Endodermal cell (in vitro differentiated cells): Measurements from ENCODE around the gene HAGH. TPM values are rescaled to one million over a fixed set of nuclear protein-coding genes. Genes with fewer than 3 reads are reported as not detected.

ENCODE experiments used
- DNase-seq: peaks from one replicate; pipeline ENCODE4 v3.0.0-alpha.2; 2017
- H3K27ac ChIP-seq: 2 replicates; pipeline ENCODE4 v1.5.1; 2013; ENCODE audit warnings: mild to moderate bottlenecking, low read depth, low read length, moderate library complexity
- H3K27me3 ChIP-seq: 2 replicates; pipeline ENCODE4 v1.6.1; 2013; ENCODE audit warnings: mild to moderate bottlenecking, low read length, moderate library complexity; ENCODE audit not compliant: insufficient read depth, control insufficient read depth, poor library complexity, severe bottlenecking
- H3K36me3 ChIP-seq: 2 replicates; pipeline ENCODE4 v1.7.0; 2013; ENCODE audit warnings: mild to moderate bottlenecking, low read length, moderate library complexity; ENCODE audit not compliant: control insufficient read depth, insufficient read depth
- H3K4me1 ChIP-seq: one replicate; pipeline ENCODE4 v1.7.0; 2013; ENCODE audit warnings: low read length; ENCODE audit not compliant: control insufficient read depth, insufficient read depth
- H3K4me3 ChIP-seq: 2 replicates; pipeline ENCODE4 v1.5.1; 2013; ENCODE audit warnings: mild to moderate bottlenecking, low read length, moderate library complexity
- H3K9ac ChIP-seq: 2 replicates; pipeline ENCODE4 v1.6.1; 2013; ENCODE audit warnings: mild to moderate bottlenecking, low read length, moderate library complexity; ENCODE audit not compliant: poor library complexity, severe bottlenecking; ENCODE audit errors: extremely low read depth
- H3K9me3 ChIP-seq: 2 replicates; pipeline ENCODE4 v1.6.1; 2013; ENCODE audit warnings: mild to moderate bottlenecking, low read length, moderate library complexity; ENCODE audit not compliant: control insufficient read depth
- H3K27ac Mint-ChIP-seq: 2 replicates; pipeline ENCODE4 v1.8.0; 2020; ENCODE audit warnings: mixed read lengths
- H3K27me3 Mint-ChIP-seq: 2 replicates; pipeline ENCODE4 v1.8.0; 2021; ENCODE audit warnings: mild to moderate bottlenecking, mixed read lengths; ENCODE audit not compliant: insufficient read depth
- H3K36me3 Mint-ChIP-seq: 2 replicates; pipeline ENCODE4 v1.8.0; 2020; ENCODE audit warnings: low read depth, mixed read lengths
- H3K4me1 Mint-ChIP-seq: 2 replicates; pipeline ENCODE4 v1.8.0; 2020; ENCODE audit warnings: mixed read lengths
- H3K4me3 Mint-ChIP-seq: 2 replicates; pipeline ENCODE4 v1.8.0; 2020; ENCODE audit warnings: mild to moderate bottlenecking, moderate library complexity, mixed read lengths
- H3K9me3 Mint-ChIP-seq: 2 replicates; pipeline ENCODE4 v1.8.0; 2020; ENCODE audit warnings: mild to moderate bottlenecking, mixed read lengths
- WGBS, 2 experiments: methylation state at CpG; one replicate each; pipeline versions ENCODE4 v1.1.5 to v1.1.7; 2013; ENCODE audit warnings: missing lambda C conversion rate in 2 of 2, mixed read lengths in 1 of 2; ENCODE audit not compliant: insufficient coverage in 1 of 2, insufficient read length in 1 of 2; 5-methylcytosine and 5-hydroxymethylcytosine counted together
- total RNA-seq, 2 donors: library from RNA; stranded (reverse); fragmentation: NEBNext Ultra II Directional in 1 of 2; extraction: Animal tissue kit (Norgen Biotek cat#: 25700) in 1 of 2; gene quantifications; 2 replicates in 1 of 2; 3 replicates in 1 of 2; pipeline ENCODE4 v1.2.1, GENCODE V29; 2021
- TF ChIP-seq, protein P1 (sequence below): fragments of 200-600 bp; sonication (generic); conservative IDR thresholded peaks from 2 replicates; pipeline ENCODE4 v1.5.0; 2021; ENCODE audit warnings: antibody characterized with exemption, mild to moderate bottlenecking

Gene HAGH
- total RNA-seq, 2 donors from 2014 or later, result 47.8 to 52.9 TPM

GRCh38 chr16:1823821-1824220 lies 2.8 kb downstream of the HAGH start:
- Mint-ChIP-seq H3K27ac (no peak overlapping the region), H3K4me3 (no peak overlapping the region), H3K36me3 (peaks cover 6% of the 10 kb centered on the region), H3K9me3 (no peaks in the 10 kb centered on the region), H3K27me3 (no peaks in the 10 kb centered on the region), H3K4me1 (peaks cover 13% of the 10 kb centered on the region)
- Histone ChIP-seq H3K36me3 (peaks cover 14% of the 10 kb centered on the region), H3K4me1 (no peaks in the 10 kb centered on the region), H3K27me3 (no peaks in the 10 kb centered on the region), H3K9me3 (no peaks in the 10 kb centered on the region), H3K9ac (no peak overlapping the region), H3K4me3 (no peak overlapping the region), H3K27ac (no peak overlapping the region)
- 56 to 71% methylated on average over 6 to 9 of the region's 9 CpGs for WGBS, 2 experiments
- TF ChIP-seq, protein P1, sequence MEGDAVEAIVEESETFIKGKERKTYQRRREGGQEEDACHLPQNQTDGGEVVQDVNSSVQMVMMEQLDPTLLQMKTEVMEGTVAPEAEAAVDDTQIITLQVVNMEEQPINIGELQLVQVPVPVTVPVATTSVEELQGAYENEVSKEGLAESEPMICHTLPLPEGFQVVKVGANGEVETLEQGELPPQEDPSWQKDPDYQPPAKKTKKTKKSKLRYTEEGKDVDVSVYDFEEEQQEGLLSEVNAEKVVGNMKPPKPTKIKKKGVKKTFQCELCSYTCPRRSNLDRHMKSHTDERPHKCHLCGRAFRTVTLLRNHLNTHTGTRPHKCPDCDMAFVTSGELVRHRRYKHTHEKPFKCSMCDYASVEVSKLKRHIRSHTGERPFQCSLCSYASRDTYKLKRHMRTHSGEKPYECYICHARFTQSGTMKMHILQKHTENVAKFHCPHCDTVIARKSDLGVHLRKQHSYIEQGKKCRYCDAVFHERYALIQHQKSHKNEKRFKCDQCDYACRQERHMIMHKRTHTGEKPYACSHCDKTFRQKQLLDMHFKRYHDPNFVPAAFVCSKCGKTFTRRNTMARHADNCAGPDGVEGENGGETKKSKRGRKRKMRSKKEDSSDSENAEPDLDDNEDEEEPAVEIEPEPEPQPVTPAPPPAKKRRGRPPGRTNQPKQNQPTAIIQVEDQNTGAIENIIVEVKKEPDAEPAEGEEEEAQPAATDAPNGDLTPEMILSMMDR, result peak; percentile 68
- DNase-seq, result peak; percentile 84

DNA sequence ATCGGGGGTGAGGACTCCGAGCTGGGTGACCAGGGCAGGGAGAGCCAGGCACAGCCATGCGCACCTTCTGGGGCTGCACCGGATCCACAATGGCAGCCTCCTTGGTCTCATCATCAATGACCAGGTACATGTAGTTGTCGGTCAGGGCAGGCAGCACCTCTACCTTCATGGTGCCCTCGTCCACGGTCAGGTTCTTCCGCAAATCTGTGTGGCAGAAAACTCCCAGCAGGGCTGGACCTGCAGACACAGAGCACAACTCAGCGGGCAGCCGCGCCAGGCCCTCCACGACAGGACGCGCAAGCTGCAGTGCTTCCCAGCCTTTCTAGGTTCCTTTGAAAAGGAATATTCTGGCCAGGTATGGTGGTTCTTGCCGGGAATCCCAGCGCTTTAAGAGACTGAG lies 3.8 kb downstream of the HAGH start:
- no peak for DNase-seq
- H3K27ac Mint-ChIP-seq, result no peak overlapping the region
- peaks cover 14% of the 10 kb centered on the region for H3K36me3 ChIP-seq

DNA sequence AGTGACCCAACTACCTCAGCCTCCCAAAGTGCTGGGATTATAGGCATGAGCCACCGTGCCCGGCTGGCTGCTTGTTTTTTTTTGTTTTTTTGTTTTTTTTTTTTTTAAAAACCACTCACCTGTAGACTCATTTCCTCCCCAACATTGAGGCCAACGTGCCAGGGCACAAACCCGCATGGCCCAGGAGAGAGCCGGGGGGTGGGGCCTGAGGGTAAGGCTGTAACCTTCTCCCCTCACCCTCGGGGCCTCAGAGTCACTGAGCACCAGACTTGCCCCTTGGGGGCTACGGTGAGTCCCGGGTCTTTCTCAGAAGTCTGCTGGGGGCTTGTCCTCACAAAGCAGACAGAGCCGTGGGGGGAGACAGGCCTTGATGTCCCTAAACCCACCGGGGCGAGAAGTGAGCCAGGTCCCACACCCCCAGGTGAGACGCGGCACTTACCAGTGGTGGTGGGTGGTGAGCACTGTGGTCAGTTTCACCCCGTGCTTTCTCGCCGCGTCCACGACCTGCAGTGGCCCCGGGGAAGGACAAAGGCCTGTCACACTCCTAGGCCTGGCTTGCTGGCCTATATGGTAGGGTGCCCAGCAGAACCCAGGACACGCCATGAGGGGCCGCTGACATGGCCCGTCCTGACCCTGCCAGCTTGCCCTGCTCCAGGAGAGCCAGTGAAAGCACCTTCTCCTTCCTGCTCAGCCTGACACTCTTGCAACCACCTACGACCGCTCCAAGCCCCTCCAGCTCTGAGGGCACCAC lies 4.6 kb downstream of the HAGH start:
- no peaks in the 10 kb centered on the region for H3K4me1 ChIP-seq
- peaks cover 1% of the 10 kb centered on the region for H3K4me1 Mint-ChIP-seq
- H3K27ac Mint-ChIP-seq, result no peak overlapping the region
- H3K9me3 ChIP-seq, result no peaks in the 10 kb centered on the region
- TF ChIP-seq, protein P1, result no peak
- no peaks in the 10 kb centered on the region for H3K27me3 Mint-ChIP-seq
- no peak for DNase-seq
- H3K4me3 ChIP-seq, result no peak overlapping the region
- H3K36me3 ChIP-seq, result peaks cover 14% of the 10 kb centered on the region
- no peaks in the 10 kb centered on the region for H3K27me3 ChIP-seq
- peaks cover 12% of the 10 kb centered on the region for H3K36me3 Mint-ChIP-seq
- H3K9me3 Mint-ChIP-seq, result no peaks in the 10 kb centered on the region
- H3K4me3 Mint-ChIP-seq, result no peak overlapping the region
- H3K9ac ChIP-seq, result no peak overlapping the region
- WGBS, 2 experiments, result 93 to 96% methylated on average over 17 to 22 of the region's 24 CpGs
- no peak overlapping the region for H3K27ac ChIP-seq

More for the DNA sequence above, 3.8 kb downstream of the HAGH start:
- H3K36me3 Mint-ChIP-seq, result peaks cover 6% of the 10 kb centered on the region
- no peaks in the 10 kb centered on the region for H3K27me3 Mint-ChIP-seq
- H3K9me3 Mint-ChIP-seq, result no peaks in the 10 kb centered on the region
- no peak overlapping the region for H3K4me3 Mint-ChIP-seq
- no peak overlapping the region for H3K27ac ChIP-seq
- H3K9ac ChIP-seq, result no peak overlapping the region
- H3K9me3 ChIP-seq, result no peaks in the 10 kb centered on the region
- no peaks in the 10 kb centered on the region for H3K4me1 ChIP-seq
- no peaks in the 10 kb centered on the region for H3K27me3 ChIP-seq
- H3K4me1 Mint-ChIP-seq, result peaks cover 6% of the 10 kb centered on the region
- TF ChIP-seq, protein P1, result no peak
- 96 to 97% methylated on average over 12 to 15 of the region's 16 CpGs for WGBS, 2 experiments
- no peak overlapping the region for H3K4me3 ChIP-seq
